Measurements from ENCODE around the gene MT1F. TPM values are rescaled to one million over a fixed set of nuclear protein-coding genes. Genes with fewer than 3 reads are reported as not detected.
"Not testable (repeated sequence)": the region's sequence is repeated elsewhere in the genome, so short reads cannot be mapped to it uniquely, and the experiment has no call there.

The MT1F gene
- total and polyA plus RNA-seq, 2 donors, result 0.95 to 10.3 TPM

DNA sequence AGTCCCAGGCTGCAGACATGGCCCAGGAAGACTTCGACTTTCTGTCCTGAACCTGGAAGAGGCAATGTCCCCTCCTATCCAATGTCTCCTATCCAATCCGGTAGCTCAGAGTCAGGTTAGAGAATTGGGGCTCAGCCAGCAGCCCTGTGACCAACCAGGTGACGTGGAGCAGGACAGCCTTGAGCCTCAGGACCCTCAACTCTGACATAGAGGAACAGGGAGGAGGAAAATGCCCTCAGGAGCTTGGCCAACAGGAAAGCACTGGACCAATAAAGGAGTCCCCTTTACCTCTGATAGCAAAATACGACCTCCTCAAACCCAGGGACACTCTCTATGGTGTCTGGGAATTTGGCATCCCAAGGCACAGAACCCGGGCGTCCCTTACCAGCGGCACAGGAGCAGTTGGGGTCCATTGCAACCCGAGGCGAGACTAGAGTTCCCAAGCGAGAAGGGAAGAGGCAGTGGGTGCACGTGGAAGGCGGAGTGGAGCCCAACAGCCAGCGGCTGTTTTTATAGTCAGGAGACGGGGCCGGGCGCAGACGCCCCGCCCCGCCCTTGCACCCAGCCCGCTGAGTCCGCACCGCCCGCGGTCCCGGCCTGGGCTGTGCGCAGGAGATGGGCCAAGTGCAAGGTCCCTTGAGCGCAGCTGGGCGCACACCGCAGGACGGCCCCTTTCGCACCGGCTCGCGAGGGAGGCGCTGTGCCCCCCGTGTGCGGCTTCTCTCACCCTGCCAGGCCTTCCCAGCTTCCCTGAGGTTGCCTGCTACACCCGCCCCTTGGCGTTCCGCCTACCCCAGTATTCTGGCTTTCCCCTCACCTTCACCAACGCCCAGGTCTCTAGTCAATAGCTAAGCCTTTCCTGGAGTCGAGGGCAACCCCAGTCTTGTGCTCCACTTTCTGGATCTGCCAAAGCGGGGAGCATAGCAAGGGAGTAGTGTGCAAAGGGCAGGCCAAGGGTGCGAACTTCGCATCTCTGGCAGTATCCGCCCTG, 10.1 kb downstream of the MT1F start, which contains the start of gene MT1G:
TSS of gene MT1G (minus strand) at position 485 of the 991 bp plus-strand sequence. CDS start at position 413, 72 bp downstream.
- DNase-seq (ENCODE audit: extremely low spot score), result no peak
- Histone ChIP-seq H3K4me1 (ENCODE audit: insufficient read depth) (no peaks in the 10 kb centered on the region), H3K36me3 (ENCODE audit: insufficient read depth) (no peaks in the 10 kb centered on the region), H3K4me3 (ENCODE audit: low read depth, low read length) (no peak within 1 kb of the TSS), H3K27ac (ENCODE audit: low read depth) (no peak within 1 kb of the TSS)
- 12% methylated on average over 46 of the region's 46 CpGs for WGBS

DNA sequence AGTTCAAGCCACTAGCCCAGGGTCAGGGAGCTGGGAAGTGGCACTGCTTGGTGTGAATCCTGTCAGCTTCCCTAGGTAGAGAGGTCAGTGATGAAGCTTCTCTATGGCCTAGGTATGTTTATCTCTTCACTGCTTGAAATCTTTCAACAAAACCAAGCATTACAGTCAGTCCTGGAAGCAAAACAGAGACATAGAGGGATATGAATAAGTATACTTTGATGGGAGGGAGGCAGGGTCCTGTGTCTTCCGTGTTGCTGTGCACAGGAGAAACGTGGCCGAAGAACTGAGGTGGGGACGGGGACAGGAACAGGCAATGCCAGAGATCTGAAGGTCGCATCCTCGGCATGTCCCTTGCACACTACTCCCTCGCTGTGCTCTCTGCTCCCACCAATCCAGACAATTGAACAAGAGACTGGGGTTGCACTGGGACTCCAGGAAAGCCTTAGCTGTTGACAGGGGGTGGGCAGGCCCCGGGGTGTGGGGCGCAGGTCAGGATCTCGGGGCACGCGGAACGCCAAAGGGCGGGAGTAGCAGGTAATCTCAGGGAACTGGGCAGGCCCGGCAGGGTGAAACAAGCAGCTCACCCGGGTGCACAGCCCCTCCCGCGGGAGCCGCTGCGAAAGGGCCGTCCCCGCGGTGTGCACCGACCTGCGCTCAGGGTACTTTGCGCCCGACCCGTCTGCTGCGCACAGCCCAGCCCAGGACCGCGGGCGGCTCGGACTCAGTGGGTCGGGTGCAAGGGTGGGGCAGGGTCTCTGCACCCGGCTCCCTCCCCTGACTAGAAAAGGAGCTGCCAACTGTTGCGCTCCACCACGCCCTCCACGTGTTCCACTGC, 11.5 kb downstream of the MT1F start, which contains the start of gene MT1H:
TSS of gene MT1H (plus strand) at position 810 of the 835 bp plus-strand sequence. CDS start 71 bp downstream, outside the sequence.
- no peak within 1 kb of the TSS for H3K4me3 ChIP-seq (ENCODE audit: low read depth, low read length)
- no peak within 1 kb of the TSS for H3K27ac ChIP-seq (ENCODE audit: low read depth)
- 15% methylated on average over 38 of the region's 38 CpGs for WGBS
- no peak for DNase-seq (ENCODE audit: extremely low spot score)
- H3K4me1 ChIP-seq (ENCODE audit: insufficient read depth), result no peaks in the 10 kb centered on the region
- no peaks in the 10 kb centered on the region for H3K36me3 ChIP-seq (ENCODE audit: insufficient read depth)

DNA sequence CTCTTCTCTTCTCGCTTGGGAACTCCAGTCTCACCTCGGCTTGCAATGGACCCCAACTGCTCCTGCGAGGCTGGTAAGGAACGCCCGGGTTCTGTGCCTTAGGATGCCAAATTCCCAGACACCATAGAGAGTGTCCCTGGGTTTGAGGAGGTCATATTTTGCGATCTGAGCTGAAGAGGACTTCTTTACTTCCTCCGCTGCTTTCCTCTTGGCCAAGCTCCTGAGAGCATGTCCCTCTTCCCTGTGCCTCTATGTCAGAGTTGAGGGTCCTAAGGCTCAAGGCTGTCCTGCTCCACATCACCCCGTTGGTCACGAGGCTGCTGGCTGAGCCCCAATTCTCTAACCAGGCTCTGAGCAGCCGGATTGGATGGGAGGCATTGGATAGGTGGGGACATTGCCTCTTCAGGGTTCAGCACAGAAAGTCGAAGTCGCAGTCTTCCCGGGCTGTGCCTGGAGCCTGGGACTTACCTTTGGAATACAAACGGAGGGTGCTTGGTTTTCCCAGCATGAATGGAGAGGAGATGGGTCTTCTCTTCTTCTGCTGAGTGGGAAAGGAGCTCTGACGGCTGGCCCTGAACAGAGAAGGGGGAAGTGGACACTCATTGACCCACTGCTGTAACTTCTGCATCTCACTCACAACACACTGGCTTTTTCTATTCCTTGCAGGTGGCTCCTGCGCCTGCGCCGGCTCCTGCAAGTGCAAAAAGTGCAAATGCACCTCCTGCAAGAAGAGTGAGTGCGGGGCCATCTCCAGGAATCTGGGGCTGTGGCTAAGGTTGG, 12.3 kb downstream of the MT1F start:
- H3K4me3 ChIP-seq (ENCODE audit: low read depth, low read length), result no peak overlapping the region
- H3K36me3 ChIP-seq (ENCODE audit: insufficient read depth), result no peaks in the 10 kb centered on the region
- 13% methylated on average over 19 of the region's 19 CpGs for WGBS
- H3K4me1 ChIP-seq (ENCODE audit: insufficient read depth), result no peaks in the 10 kb centered on the region
- no peak overlapping the region for H3K27ac ChIP-seq (ENCODE audit: low read depth)
- no peak for DNase-seq (ENCODE audit: extremely low spot score)

DNA sequence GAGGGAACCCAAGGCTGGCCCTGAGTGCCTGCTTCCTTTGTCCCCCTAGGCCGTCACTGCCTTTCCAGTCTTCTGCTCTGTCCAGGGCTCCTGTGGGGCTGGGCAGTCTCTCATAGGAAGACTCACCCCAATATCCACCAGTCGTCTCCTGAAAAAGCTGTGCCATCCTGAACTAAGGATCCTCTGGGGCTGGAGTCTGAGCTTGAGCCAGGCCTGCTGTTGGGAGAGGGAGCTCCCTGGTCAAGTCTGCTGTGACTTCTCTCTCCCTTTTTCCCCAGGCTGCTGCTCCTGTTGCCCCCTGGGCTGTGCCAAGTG, 12.8 kb downstream of the MT1F start:
- WGBS, result 53% methylated on average over 2 of the region's 2 CpGs
- Histone ChIP-seq H3K36me3 (ENCODE audit: insufficient read depth) (no peaks in the 10 kb centered on the region), H3K4me3 (ENCODE audit: low read depth, low read length) (no peak overlapping the region), H3K4me1 (ENCODE audit: insufficient read depth) (no peaks in the 10 kb centered on the region), H3K27ac (ENCODE audit: low read depth) (no peak overlapping the region)
- no peak for DNase-seq (ENCODE audit: extremely low spot score)

DNA sequence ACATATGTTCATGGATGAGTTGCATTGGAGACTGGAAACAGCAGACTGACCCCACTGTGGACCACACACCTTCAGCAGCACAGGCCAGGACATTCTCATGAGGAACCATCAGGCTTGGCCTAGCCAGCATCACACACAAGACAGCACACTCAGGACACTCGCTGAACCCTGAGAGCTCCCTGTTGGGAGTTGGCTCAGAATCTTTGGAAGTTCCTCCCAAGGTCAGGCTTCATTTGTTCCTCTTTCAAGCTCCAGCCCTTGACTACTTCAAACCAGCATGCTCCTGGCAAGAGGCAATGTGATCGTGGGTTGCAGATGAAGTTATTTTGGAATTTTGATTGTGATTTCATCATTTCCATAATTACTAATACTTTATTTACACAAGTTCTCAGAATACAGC, 13.9 kb downstream of the MT1F start:
- DNase-seq (ENCODE audit: extremely low spot score); H3K4me1 ChIP-seq (ENCODE audit: insufficient read depth): not testable (repeated sequence)
- 72% methylated on average over 2 of the region's 2 CpGs for WGBS

DNA sequence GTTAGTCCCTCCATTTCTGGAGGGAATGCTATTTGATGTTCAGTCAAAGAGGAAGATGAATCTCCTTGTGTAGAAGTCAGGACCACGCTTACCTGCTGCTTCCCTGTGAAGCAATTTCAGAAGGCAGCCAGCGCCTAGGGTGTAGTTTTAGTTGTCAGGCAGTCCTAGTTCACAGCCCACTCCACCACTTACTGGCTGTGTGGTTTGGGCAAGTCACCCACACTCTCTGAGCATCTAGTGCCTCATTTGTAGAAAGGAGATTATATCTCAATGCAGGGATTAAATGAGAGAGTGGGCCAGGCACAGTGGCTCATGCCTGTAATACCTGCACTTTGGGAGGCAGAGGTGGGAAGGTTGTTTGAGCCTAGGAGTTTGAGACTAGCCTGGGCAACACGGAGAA, 14.4 kb downstream of the MT1F start:
- not testable (repeated sequence) for H3K36me3 ChIP-seq (ENCODE audit: insufficient read depth); H3K27ac ChIP-seq (ENCODE audit: low read depth); H3K4me3 ChIP-seq (ENCODE audit: low read depth, low read length); H3K4me1 ChIP-seq (ENCODE audit: insufficient read depth); DNase-seq (ENCODE audit: extremely low spot score)
- WGBS, result 85% methylated on average over 3 of the region's 3 CpGs

More for the DNA sequence above, 13.9 kb downstream of the MT1F start:
- not testable (repeated sequence) for H3K36me3 ChIP-seq (ENCODE audit: insufficient read depth); H3K4me3 ChIP-seq (ENCODE audit: low read depth, low read length); H3K27ac ChIP-seq (ENCODE audit: low read depth)

DNA sequence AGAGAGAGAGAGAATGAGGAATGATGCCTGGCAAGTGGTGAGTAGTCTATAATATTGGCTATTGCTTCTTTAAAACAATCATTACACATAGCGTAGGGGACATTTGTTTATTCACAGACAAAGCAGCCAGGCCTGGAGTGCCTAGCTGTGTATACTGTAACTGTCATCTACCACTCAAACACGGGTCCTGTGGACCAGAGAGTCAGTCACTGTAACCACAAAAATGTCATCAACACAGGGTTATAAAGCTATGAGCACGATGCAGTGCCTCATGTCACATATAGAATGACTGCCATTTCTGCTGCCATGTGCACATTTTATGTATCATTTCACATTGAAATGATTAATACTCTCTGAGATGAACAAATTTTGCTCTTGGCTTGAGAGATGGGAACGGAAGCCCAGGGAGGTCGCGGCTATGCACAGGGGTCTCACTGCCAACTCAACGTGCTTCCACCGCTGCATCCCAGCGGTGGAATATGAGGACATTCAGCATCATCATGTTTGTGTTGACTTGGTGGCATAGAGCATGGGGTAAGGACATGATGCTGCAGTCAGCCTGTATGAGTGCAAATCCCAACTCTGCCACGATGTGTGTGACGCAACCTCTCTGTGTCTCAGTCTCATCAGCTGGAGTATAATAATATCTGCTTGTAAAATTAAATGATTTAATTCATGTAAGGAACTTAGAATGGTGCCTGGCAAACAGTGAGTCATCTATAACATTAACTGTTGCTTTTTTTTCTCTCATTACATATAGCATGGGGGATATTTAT, 15.2 kb downstream of the MT1F start:
- Histone ChIP-seq H3K36me3 (ENCODE audit: insufficient read depth) (no peaks in the 10 kb centered on the region), H3K27ac (ENCODE audit: low read depth) (no peak overlapping the region), H3K4me3 (ENCODE audit: low read depth, low read length) (no peak overlapping the region), H3K4me1 (ENCODE audit: insufficient read depth) (no peaks in the 10 kb centered on the region)
- WGBS, result 82% methylated on average over 11 of the region's 11 CpGs
- no peak for DNase-seq (ENCODE audit: extremely low spot score)

DNA sequence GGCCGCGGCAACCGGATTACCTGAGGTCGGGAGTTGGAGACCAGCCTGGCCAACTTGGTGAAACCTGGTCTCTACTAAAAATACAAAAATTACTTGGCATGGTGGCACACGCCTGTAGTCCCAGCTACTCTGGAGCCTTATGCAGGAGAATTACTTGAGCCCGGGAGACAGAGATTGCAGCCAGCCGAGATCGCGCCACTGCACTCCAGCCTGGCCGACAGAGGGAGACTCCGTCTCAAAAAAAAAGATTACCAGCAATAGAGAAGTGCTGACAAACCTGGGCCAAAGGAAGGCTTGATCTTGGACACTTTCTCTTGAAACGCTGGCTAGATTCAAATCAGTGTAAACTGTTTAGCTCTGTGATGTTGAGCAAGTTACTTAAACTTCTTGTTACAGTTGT, 16.2 kb downstream of the MT1F start:
- 43% methylated on average over 12 of the region's 12 CpGs for WGBS
- no peaks in the 10 kb centered on the region for H3K4me1 ChIP-seq (ENCODE audit: insufficient read depth)
- H3K36me3 ChIP-seq (ENCODE audit: insufficient read depth), result no peaks in the 10 kb centered on the region
- H3K27ac ChIP-seq (ENCODE audit: low read depth), result no peak overlapping the region
- DNase-seq (ENCODE audit: extremely low spot score), result no peak
- H3K4me3 ChIP-seq (ENCODE audit: low read depth, low read length), result no peak overlapping the region

DNA sequence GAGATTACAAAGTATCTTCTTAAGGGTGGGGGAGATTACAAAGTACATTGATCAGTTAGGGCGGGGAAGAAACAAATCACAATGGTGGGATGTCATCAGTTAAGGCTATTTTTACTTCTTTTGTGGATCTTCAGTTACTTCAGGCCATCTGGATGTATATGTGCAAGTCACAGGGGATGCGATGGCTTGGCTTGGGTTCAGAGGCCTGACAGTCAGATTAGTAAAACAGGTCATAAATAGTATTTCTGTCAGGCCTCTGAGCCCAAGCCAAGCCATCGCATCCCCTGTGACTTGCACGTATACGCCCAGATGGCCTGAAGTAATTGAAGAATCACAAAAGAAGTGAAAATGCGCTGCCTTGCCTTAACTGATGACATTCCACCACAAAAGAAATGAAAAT, 16.8 kb downstream of the MT1F start:
- H3K36me3 ChIP-seq (ENCODE audit: insufficient read depth); H3K27ac ChIP-seq (ENCODE audit: low read depth); H3K4me1 ChIP-seq (ENCODE audit: insufficient read depth); DNase-seq (ENCODE audit: extremely low spot score); H3K4me3 ChIP-seq (ENCODE audit: low read depth, low read length): not testable (repeated sequence)
- 84% methylated on average over 6 of the region's 6 CpGs for WGBS

DNA sequence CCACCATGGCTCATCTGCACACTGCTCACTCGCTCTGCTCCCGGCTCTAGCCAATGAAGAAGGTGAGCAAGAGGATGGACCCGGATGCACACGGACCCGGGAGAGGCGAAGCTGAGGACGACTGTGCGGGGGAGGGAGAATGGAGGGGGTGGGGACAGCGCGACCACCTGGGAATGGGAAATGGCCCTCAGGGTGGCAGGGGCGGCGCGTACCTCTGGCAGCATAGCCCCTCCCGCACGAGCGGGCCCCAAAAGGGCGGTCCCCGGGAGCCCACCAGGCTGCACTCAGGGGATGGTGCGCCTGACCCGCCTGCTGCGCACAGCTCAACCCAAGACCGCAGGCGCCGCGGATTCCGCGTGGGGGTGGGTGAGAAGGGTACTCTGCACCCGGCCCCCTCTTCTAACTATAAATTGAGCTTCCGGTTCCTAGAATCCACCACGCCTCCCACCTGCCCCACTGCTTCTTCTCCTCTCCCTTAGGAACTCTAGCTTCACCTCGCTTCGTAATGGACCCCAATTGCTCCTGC, 18.0 kb downstream of the MT1F start:
- Histone ChIP-seq H3K4me3 (ENCODE audit: low read depth, low read length) (no peak overlapping the region), H3K36me3 (ENCODE audit: insufficient read depth) (no peaks in the 10 kb centered on the region), H3K27ac (ENCODE audit: low read depth) (no peak overlapping the region), H3K4me1 (ENCODE audit: insufficient read depth) (no peaks in the 10 kb centered on the region)
- WGBS, result 6% methylated on average over 32 of the region's 32 CpGs
- DNase-seq (ENCODE audit: extremely low spot score), result no peak

DNA sequence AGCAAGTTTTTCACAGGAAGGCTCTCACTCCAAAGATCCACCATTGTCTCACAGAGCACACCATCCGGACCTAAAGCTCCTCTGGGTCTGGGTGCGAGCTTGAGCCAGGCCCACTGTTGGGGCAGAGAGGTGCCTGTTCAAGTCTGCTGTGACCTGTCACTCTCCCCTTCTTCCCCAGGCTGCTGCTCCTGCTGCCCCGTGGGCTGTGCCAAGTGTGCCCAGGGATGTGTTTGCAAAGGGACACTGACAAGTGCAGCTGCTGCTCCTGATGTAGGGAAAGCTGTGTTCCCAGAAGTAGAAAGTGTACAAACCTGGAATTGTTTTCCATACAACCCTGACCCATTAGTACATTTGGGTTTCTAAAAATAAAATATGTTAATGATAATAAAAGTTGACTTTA, 19.7 kb downstream of the MT1F start:
- no peak for DNase-seq (ENCODE audit: extremely low spot score)
- WGBS, result 76% methylated on average over 3 of the region's 3 CpGs
- Histone ChIP-seq H3K4me1 (ENCODE audit: insufficient read depth) (no peaks in the 10 kb centered on the region), H3K4me3 (ENCODE audit: low read depth, low read length) (no peak overlapping the region), H3K27ac (ENCODE audit: low read depth) (no peak overlapping the region), H3K36me3 (ENCODE audit: insufficient read depth) (no peaks in the 10 kb centered on the region)

DNA sequence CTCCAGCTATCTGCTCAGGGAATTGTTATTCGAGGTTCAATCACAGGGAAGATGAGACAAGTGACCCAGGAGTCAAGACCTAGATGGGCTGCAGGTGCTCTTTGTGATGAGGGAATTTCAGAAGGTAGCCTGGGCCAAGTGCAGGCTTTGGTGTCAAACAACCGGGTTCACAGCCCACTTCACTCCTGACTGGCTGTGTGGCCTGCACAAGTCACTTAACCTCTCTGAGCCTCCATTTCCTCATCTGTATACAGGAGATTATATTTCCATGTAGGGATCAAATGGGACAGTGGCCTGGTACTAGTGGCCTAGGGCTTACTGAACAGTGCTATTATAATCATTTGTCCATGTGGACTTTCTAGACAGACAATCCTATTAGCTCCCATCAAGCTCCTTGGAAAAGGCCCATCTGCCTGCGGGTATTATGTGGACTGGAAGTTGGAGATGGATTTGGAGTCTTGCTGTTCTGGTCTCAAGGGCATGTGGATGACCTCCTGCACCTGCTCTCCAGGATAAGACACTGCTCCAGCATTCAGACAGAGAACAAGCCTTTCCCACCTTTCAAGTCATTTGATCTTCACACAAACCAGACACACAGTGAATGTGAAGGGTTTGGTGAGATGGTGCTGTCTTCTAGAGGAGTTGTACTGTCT, 21.4 kb downstream of the MT1F start:
- H3K36me3 ChIP-seq (ENCODE audit: insufficient read depth), result no peaks in the 10 kb centered on the region
- H3K4me3 ChIP-seq (ENCODE audit: low read depth, low read length), result no peak overlapping the region
- 90% methylated on average over 3 of the region's 3 CpGs for WGBS
- H3K27ac ChIP-seq (ENCODE audit: low read depth), result no peak overlapping the region
- no peaks in the 10 kb centered on the region for H3K4me1 ChIP-seq (ENCODE audit: insufficient read depth)
- no peak for DNase-seq (ENCODE audit: extremely low spot score)
